ENCODE results near the gene GUCD1.
"Not testable (repeated sequence)": the region's sequence is repeated elsewhere in the genome, so short reads cannot be mapped to it uniquely, and the experiment has no call there.

The GUCD1 gene

GRCh38 chr22:24595228-24595627 lies 40.3 kb upstream of the GUCD1 start:
- Histone ChIP-seq H3K36me3 (ENCODE audit: insufficient read depth, low read length) (no peaks in the 10 kb centered on the region), H3K27me3 (ENCODE audit: control insufficient read depth, insufficient read depth, low read length) (no peaks in the 10 kb centered on the region), H3K4me3 (ENCODE audit: low read length) (no peak overlapping the region), H3K4me2 (ENCODE audit: low read length) (no peak overlapping the region), H3K9me3 (replicated peaks; ENCODE audit: low read length) (no peaks in the 10 kb centered on the region), H3K9ac (ENCODE audit: low read depth, low read length) (no peak overlapping the region), H3K4me1 (ENCODE audit: control insufficient read depth, insufficient read depth, low read length) (peaks cover 5% of the 10 kb centered on the region)

- Histone ChIP-seq H3K9me3 (replicated peaks; ENCODE audit: low read length) (no peaks in the 10 kb centered on the region), H3K4me3 (ENCODE audit: low read length) (no peak overlapping the region), H3K4me2 (ENCODE audit: low read length) (no peak overlapping the region), H3K27me3 (ENCODE audit: control insufficient read depth, insufficient read depth, low read length) (no peaks in the 10 kb centered on the region), H3K4me1 (ENCODE audit: control insufficient read depth, insufficient read depth, low read length) (peaks cover 5% of the 10 kb centered on the region), H3K9ac (ENCODE audit: low read depth, low read length) (no peak overlapping the region), H3K36me3 (ENCODE audit: insufficient read depth, low read length) (no peaks in the 10 kb centered on the region)
Observed at GRCh38 chr22:24594569-24595120, 39.7 kb upstream of the GUCD1 start.

- Histone ChIP-seq H3K9me3 (replicated peaks; ENCODE audit: low read length) (no peaks in the 10 kb centered on the region), H3K4me2 (ENCODE audit: low read length) (no peak overlapping the region), H3K9ac (ENCODE audit: low read depth, low read length) (no peak overlapping the region), H3K4me1 (ENCODE audit: control insufficient read depth, insufficient read depth, low read length) (peaks cover 5% of the 10 kb centered on the region), H3K4me3 (ENCODE audit: low read length) (no peak overlapping the region), H3K27me3 (ENCODE audit: control insufficient read depth, insufficient read depth, low read length) (no peaks in the 10 kb centered on the region), H3K36me3 (ENCODE audit: insufficient read depth, low read length) (no peaks in the 10 kb centered on the region)
Observed at GRCh38 chr22:24593836-24594568, 39.1 kb upstream of the GUCD1 start.

- H3K27me3 ChIP-seq (ENCODE audit: control insufficient read depth, insufficient read depth, low read length); H3K36me3 ChIP-seq (ENCODE audit: insufficient read depth, low read length); H3K4me1 ChIP-seq (ENCODE audit: control insufficient read depth, insufficient read depth, low read length); H3K9me3 ChIP-seq (replicated peaks; ENCODE audit: low read length): not testable (repeated sequence)
- Histone ChIP-seq H3K9ac (ENCODE audit: low read depth, low read length) (peak overlapping the region; percentile 81), H3K4me3 (ENCODE audit: low read length) (peak overlapping the region; percentile 76), H3K4me2 (ENCODE audit: low read length) (peak overlapping the region; percentile 96)
Observed at GRCh38 chr22:24593559-24593835, 38.6 kb upstream of the GUCD1 start.

- H3K27me3 ChIP-seq (ENCODE audit: control insufficient read depth, insufficient read depth, low read length): no peaks in the 10 kb centered on the region
- H3K9me3 ChIP-seq (replicated peaks; ENCODE audit: low read length): no peaks in the 10 kb centered on the region
- H3K4me1 ChIP-seq (ENCODE audit: control insufficient read depth, insufficient read depth, low read length): peaks cover 5% of the 10 kb centered on the region
- peak within 1 kb of the TSS; percentile 96 for H3K4me2 ChIP-seq (ENCODE audit: low read length)
- peak within 1 kb of the TSS; percentile 76 for H3K4me3 ChIP-seq (ENCODE audit: low read length)
- H3K9ac ChIP-seq (ENCODE audit: low read depth, low read length): peak within 1 kb of the TSS; percentile 81
- H3K36me3 ChIP-seq (ENCODE audit: insufficient read depth, low read length): no peaks in the 10 kb centered on the region
Observed at GRCh38 chr22:24592851-24593558, 38.1 kb upstream of the GUCD1 start, which contains the start of gene LRRC75B. TSS of gene LRRC75B (minus strand) at chr22:24593073. CDS start at chr22:24593039, 34 bp downstream.

GRCh38 chr22:24592058-24592850 lies 37.3 kb upstream of the GUCD1 start:
- peak overlapping the region; percentile 76 for H3K4me3 ChIP-seq (ENCODE audit: low read length)
- H3K4me1 ChIP-seq (ENCODE audit: control insufficient read depth, insufficient read depth, low read length): peaks cover 5% of the 10 kb centered on the region
- H3K9me3 ChIP-seq (replicated peaks; ENCODE audit: low read length): no peaks in the 10 kb centered on the region
- peak overlapping the region; percentile 96 for H3K4me2 ChIP-seq (ENCODE audit: low read length)
- H3K9ac ChIP-seq (ENCODE audit: low read depth, low read length): peak overlapping the region; percentile 81
- H3K27me3 ChIP-seq (ENCODE audit: control insufficient read depth, insufficient read depth, low read length): no peaks in the 10 kb centered on the region
- H3K36me3 ChIP-seq (ENCODE audit: insufficient read depth, low read length): no peaks in the 10 kb centered on the region

GRCh38 chr22:24591286-24591830 lies 36.4 kb upstream of the GUCD1 start:
- no peak overlapping the region for H3K4me2 ChIP-seq (ENCODE audit: low read length)
- H3K4me1 ChIP-seq (ENCODE audit: control insufficient read depth, insufficient read depth, low read length): peaks cover 5% of the 10 kb centered on the region
- H3K36me3 ChIP-seq (ENCODE audit: insufficient read depth, low read length): no peaks in the 10 kb centered on the region
- H3K9me3 ChIP-seq (replicated peaks; ENCODE audit: low read length): no peaks in the 10 kb centered on the region
- H3K4me3 ChIP-seq (ENCODE audit: low read length): no peak overlapping the region
- no peaks in the 10 kb centered on the region for H3K27me3 ChIP-seq (ENCODE audit: control insufficient read depth, insufficient read depth, low read length)
- no peak overlapping the region for H3K9ac ChIP-seq (ENCODE audit: low read depth, low read length)

GRCh38 chr22:24590596-24591173 lies 35.7 kb upstream of the GUCD1 start:
- no peak overlapping the region for H3K4me3 ChIP-seq (ENCODE audit: low read length)
- H3K9ac ChIP-seq (ENCODE audit: low read depth, low read length): no peak overlapping the region
- H3K36me3 ChIP-seq (ENCODE audit: insufficient read depth, low read length): no peaks in the 10 kb centered on the region
- H3K4me2 ChIP-seq (ENCODE audit: low read length): no peak overlapping the region
- H3K27me3 ChIP-seq (ENCODE audit: control insufficient read depth, insufficient read depth, low read length): no peaks in the 10 kb centered on the region
- H3K4me1 ChIP-seq (ENCODE audit: control insufficient read depth, insufficient read depth, low read length): peaks cover 5% of the 10 kb centered on the region
- H3K9me3 ChIP-seq (replicated peaks; ENCODE audit: low read length): no peaks in the 10 kb centered on the region

- Histone ChIP-seq H3K27me3 (ENCODE audit: control insufficient read depth, insufficient read depth, low read length) (no peaks in the 10 kb centered on the region), H3K36me3 (ENCODE audit: insufficient read depth, low read length) (no peaks in the 10 kb centered on the region), H3K4me3 (ENCODE audit: low read length) (no peak overlapping the region), H3K4me1 (ENCODE audit: control insufficient read depth, insufficient read depth, low read length) (peaks cover 5% of the 10 kb centered on the region), H3K9ac (ENCODE audit: low read depth, low read length) (no peak overlapping the region), H3K4me2 (ENCODE audit: low read length) (no peak overlapping the region), H3K9me3 (replicated peaks; ENCODE audit: low read length) (no peaks in the 10 kb centered on the region)
Observed at GRCh38 chr22:24589518-24590030, 34.6 kb upstream of the GUCD1 start.

- no peaks in the 10 kb centered on the region for H3K9me3 ChIP-seq (replicated peaks; ENCODE audit: low read length)
- peaks cover 5% of the 10 kb centered on the region for H3K4me1 ChIP-seq (ENCODE audit: control insufficient read depth, insufficient read depth, low read length)
- no peak overlapping the region for H3K4me2 ChIP-seq (ENCODE audit: low read length)
- H3K4me3 ChIP-seq (ENCODE audit: low read length): no peak overlapping the region
- H3K36me3 ChIP-seq (ENCODE audit: insufficient read depth, low read length): no peaks in the 10 kb centered on the region
- no peaks in the 10 kb centered on the region for H3K27me3 ChIP-seq (ENCODE audit: control insufficient read depth, insufficient read depth, low read length)
- no peak overlapping the region for H3K9ac ChIP-seq (ENCODE audit: low read depth, low read length)
Observed at GRCh38 chr22:24588757-24589481, 34.0 kb upstream of the GUCD1 start.

Measured in skeletal muscle satellite cell (primary cell).